ENCODE results near the gene MGMT. TPM values are rescaled to one million over a fixed set of nuclear protein-coding genes. Genes with fewer than 3 reads are reported as not detected.

MGMT gene
- total and polyA plus RNA-seq, 2 of the 4 experiments (the other 2 are of a cell fraction): 11.5 to 17.8 TPM

- no peaks in the 10 kb centered on the region for H4K20me1 ChIP-seq (ENCODE audit: insufficient read depth, low read length)
- H2AK9ac ChIP-seq (replicated peaks; ENCODE audit: low read depth, low read length, poor library complexity): no peak overlapping the region
- H3K9me3 ChIP-seq (ENCODE audit: control insufficient read depth, insufficient read depth, low read length): peaks cover 12% of the 10 kb centered on the region
- H3K18ac ChIP-seq (ENCODE audit: low read depth, low read length): no peak overlapping the region
- no peak overlapping the region for H2AK5ac ChIP-seq (ENCODE audit: low read depth, low read length)
- H3K9ac ChIP-seq (ENCODE audit: low read depth, low read length): no peak overlapping the region
- peaks cover 8% of the 10 kb centered on the region; the same call in 1 of the 2 replicates for H3K36me3 ChIP-seq (ENCODE audit: control insufficient read depth, insufficient read depth, low read length)
- H2BK5ac ChIP-seq (ENCODE audit: low read depth, low read length, poor library complexity, severe bottlenecking): no peak overlapping the region
- H3K23ac ChIP-seq (ENCODE audit: low read depth, low read length): no peak overlapping the region
- no TSS peak for BruUV-seq (replicated peaks)
- no peaks in the 10 kb centered on the region for H3K79me1 ChIP-seq (ENCODE audit: low read depth in 1 of 2, low read length in 2 of 2)
- H4K91ac ChIP-seq (ENCODE audit: insufficient read depth, low read depth, low read length): no peak overlapping the region
- ChIA-PET CTCF (no interaction called here), POLR2A (ENCODE audit: unreplicated experiment) (no interaction called here)
- no peak overlapping the region for H2AFZ ChIP-seq (replicated peaks; ENCODE audit: low read length, poor library complexity)
- no peak overlapping the region for H3K4me3 ChIP-seq (ENCODE audit: insufficient read depth, low read depth, low read length)
- no peak for ATAC-seq (ENCODE audit: low read depth)
- no peak overlapping the region for H3K4me2 ChIP-seq (ENCODE audit: low read depth, low read length)
- no peak for DNase-seq
- no peak overlapping the region for H2BK120ac ChIP-seq (ENCODE audit: low read depth, low read length)
- TF ChIP-seq RFX5 (IDR thresholded peaks at IDR 0.05; ENCODE audit: low read depth, low read length) (no peak), CEBPB (IDR thresholded peaks at IDR 0.05; ENCODE audit: low read depth, low read length) (no peak), ELK1 (IDR thresholded peaks at IDR 0.05; ENCODE audit: borderline replicate concordance, low read depth, low read length) (no peak), NFE2L2 (IDR thresholded peaks at IDR 0.05; ENCODE audit: low read depth, low read length) (no peak), MAZ (IDR thresholded peaks at IDR 0.05; ENCODE audit: borderline replicate concordance, low read depth, low read length) (no peak), USF2 (IDR thresholded peaks at IDR 0.05; ENCODE audit: low read depth, low read length) (no peak), CHD1 (IDR thresholded peaks at IDR 0.05; ENCODE audit: low read depth, low read length) (no peak), RAD21 (IDR thresholded peaks at IDR 0.05; ENCODE audit: low read length) (no peak), RCOR1 (IDR thresholded peaks at IDR 0.05; ENCODE audit: insufficient replicate concordance, low read length) (no peak), MXI1 (IDR thresholded peaks at IDR 0.05; ENCODE audit: borderline replicate concordance, low read depth, low read length) (no peak), SMC3 (IDR thresholded peaks at IDR 0.05; ENCODE audit: low read depth, low read length) (no peak), FOS (IDR thresholded peaks at IDR 0.05; ENCODE audit: low read depth, low read length) (no peak), BHLHE40 (IDR thresholded peaks at IDR 0.05; ENCODE audit: low read depth, low read length) (no peak)
- dilution Hi-C loops (cut with HindIII; ENCODE audit: low sequenced_read_pairs, unreplicated experiment): no loop called here
- no peak overlapping the region for H3K27ac ChIP-seq (ENCODE audit: insufficient read depth, low read length)
- H4K8ac ChIP-seq (ENCODE audit: low read depth in 2 of 2, low read length in 2 of 2): no peak overlapping the region
- H3K4me1 ChIP-seq (ENCODE audit: control insufficient read depth, insufficient read depth, low read length): no peaks in the 10 kb centered on the region
- intact Hi-C loops (cut with micrococcal nuclease): no loop called here
- in situ Hi-C loops (cut with MboI; ENCODE audit: low sequenced_read_pairs): no loop called here
- H2BK20ac ChIP-seq (ENCODE audit: low read depth, low read length): no peak overlapping the region
- no peak overlapping the region for H3K56ac ChIP-seq (ENCODE audit: extremely low read depth, insufficient read depth, low read length)
- H3K4ac ChIP-seq (ENCODE audit: low read depth, low read length): no peak overlapping the region
- no peak overlapping the region for H2BK15ac ChIP-seq (ENCODE audit: low read depth, low read length)
- no peaks in the 10 kb centered on the region for H3K9me1 ChIP-seq (ENCODE audit: insufficient read depth, low read length)
- no peak overlapping the region for H3K14ac ChIP-seq (replicated peaks; ENCODE audit: low read depth, low read length)
- no peak overlapping the region for H4K5ac ChIP-seq (ENCODE audit: low read depth, low read length)
- no peaks in the 10 kb centered on the region for H3K27me3 ChIP-seq (ENCODE audit: control insufficient read depth, insufficient read depth, low read length)
- 90% methylated on average over 9 of the region's 22 CpGs; no CpG with 5 or more reads in 1 of the 2 experiments for WGBS, 2 experiments (ENCODE audit: extremely low coverage in 2 of 2, insufficient read length in 1 of 2)
These were observed 291.4 kb downstream of the MGMT start for GRCh38 chr10:129758207-129759021.

Measured in IMR-90 (cell line).